ENCODE data around the gene PAWR. TPM values are rescaled to one million over a fixed set of nuclear protein-coding genes. Genes with fewer than 3 reads are reported as not detected.

The PAWR gene
- total and polyA plus RNA-seq, 7 donors: 0.77 to 3.5 (median 1.9) TPM

GRCh38 chr12:79596719-79597350, 93.9 kb downstream of the PAWR start:
- Histone ChIP-seq H3K27ac (no peak overlapping the region), H3K27me3 (ENCODE audit: insufficient read depth in 3 of 3, low read length in 2 of 3) (no peaks in the 10 kb centered on the region), H3K4me1 (no peaks in the 10 kb centered on the region), H3K36me3 (ENCODE audit: insufficient read depth in 1 of 2, low read depth in 1 of 2) (no peaks in the 10 kb centered on the region), H3K4me3 (no peak overlapping the region), H3K9me3 (no peaks in the 10 kb centered on the region)
- DNase-seq (no peak), ATAC-seq (no peak)
- TF ChIP-seq, protein P1, sequence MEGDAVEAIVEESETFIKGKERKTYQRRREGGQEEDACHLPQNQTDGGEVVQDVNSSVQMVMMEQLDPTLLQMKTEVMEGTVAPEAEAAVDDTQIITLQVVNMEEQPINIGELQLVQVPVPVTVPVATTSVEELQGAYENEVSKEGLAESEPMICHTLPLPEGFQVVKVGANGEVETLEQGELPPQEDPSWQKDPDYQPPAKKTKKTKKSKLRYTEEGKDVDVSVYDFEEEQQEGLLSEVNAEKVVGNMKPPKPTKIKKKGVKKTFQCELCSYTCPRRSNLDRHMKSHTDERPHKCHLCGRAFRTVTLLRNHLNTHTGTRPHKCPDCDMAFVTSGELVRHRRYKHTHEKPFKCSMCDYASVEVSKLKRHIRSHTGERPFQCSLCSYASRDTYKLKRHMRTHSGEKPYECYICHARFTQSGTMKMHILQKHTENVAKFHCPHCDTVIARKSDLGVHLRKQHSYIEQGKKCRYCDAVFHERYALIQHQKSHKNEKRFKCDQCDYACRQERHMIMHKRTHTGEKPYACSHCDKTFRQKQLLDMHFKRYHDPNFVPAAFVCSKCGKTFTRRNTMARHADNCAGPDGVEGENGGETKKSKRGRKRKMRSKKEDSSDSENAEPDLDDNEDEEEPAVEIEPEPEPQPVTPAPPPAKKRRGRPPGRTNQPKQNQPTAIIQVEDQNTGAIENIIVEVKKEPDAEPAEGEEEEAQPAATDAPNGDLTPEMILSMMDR (IDR thresholded peaks at IDR 0.05): no peak
- WGBS, 3 donors: 93 to 97% (median 96%) methylated on average over 10 of the region's 10 CpGs
- intact Hi-C loops (cut with DNase I): no loop called here

GRCh38 chr12:79595273-79595672, 95.5 kb downstream of the PAWR start:
- intact Hi-C loops (cut with DNase I): no loop called here
- Histone ChIP-seq H3K4me1 (no peaks in the 10 kb centered on the region), H3K4me3 (no peak overlapping the region), H3K36me3 (ENCODE audit: insufficient read depth in 1 of 2, low read depth in 1 of 2) (no peaks in the 10 kb centered on the region), H3K27me3 (ENCODE audit: insufficient read depth in 3 of 3, low read length in 2 of 3) (no peaks in the 10 kb centered on the region), H3K9me3 (no peaks in the 10 kb centered on the region), H3K27ac (no peak overlapping the region)
- ATAC-seq (no peak), DNase-seq (no peak)
- 81 to 84% (median 81%) methylated on average over 4 of the region's 4 CpGs for WGBS, 3 donors
- TF ChIP-seq, protein P1 (IDR thresholded peaks at IDR 0.05): no peak

- TF ChIP-seq, protein P1 (IDR thresholded peaks at IDR 0.05): no peak
- Histone ChIP-seq H3K9me3 (no peaks in the 10 kb centered on the region), H3K36me3 (ENCODE audit: insufficient read depth in 1 of 2, low read depth in 1 of 2) (no peaks in the 10 kb centered on the region), H3K4me3 (no peak overlapping the region), H3K27ac (no peak overlapping the region), H3K4me1 (no peaks in the 10 kb centered on the region), H3K27me3 (ENCODE audit: insufficient read depth in 3 of 3, low read length in 2 of 3) (no peaks in the 10 kb centered on the region)
- WGBS, 3 donors: 74 to 83% (median 79%) methylated on average over 3 of the region's 3 CpGs
- intact Hi-C loops (cut with DNase I): no loop called here
- DNase-seq (no peak), ATAC-seq (no peak)
These were observed 97.9 kb downstream of the PAWR start for GRCh38 chr12:79592865-79593264.

GRCh38 chr12:79591988-79592387, 98.8 kb downstream of the PAWR start:
- H3K36me3 ChIP-seq (ENCODE audit: insufficient read depth in 1 of 2, low read depth in 1 of 2): no peaks in the 10 kb centered on the region
- 68 to 76% (median 68%) methylated on average over 1 of the region's 1 CpG for WGBS, 3 donors
- no peaks in the 10 kb centered on the region for H3K27me3 ChIP-seq (ENCODE audit: insufficient read depth in 3 of 3, low read length in 2 of 3)
- TF ChIP-seq, protein P1 (IDR thresholded peaks at IDR 0.05): no peak
- intact Hi-C loops (cut with DNase I): no loop called here
- no peaks in the 10 kb centered on the region for H3K4me1 ChIP-seq
- no peak for DNase-seq
- no peak overlapping the region for H3K27ac ChIP-seq
- no peaks in the 10 kb centered on the region for H3K9me3 ChIP-seq
- no peak for ATAC-seq
- H3K4me3 ChIP-seq: no peak overlapping the region

DNA sequence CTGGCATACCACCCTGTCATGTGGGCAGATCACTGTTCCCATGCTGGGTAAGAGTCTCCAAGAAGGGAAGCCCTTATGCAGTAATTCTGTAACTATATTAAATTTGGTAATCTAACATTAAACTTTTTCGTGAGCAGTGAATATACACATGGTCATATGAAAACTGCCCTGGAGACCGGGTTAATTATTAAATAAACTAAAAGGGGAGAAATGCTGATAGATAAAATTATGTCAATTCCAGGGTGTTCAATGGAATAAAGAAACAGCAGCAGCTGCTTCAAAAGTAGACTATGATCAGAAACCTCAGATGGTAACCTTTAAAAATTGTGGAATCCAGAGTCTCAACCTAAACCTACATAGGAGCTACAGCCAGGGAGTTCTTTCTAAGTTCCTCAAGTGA, 100.0 kb downstream of the PAWR start:
- Histone ChIP-seq H3K4me1 (no peaks in the 10 kb centered on the region), H3K4me3 (no peak overlapping the region), H3K27ac (no peak overlapping the region), H3K36me3 (ENCODE audit: insufficient read depth in 1 of 2, low read depth in 1 of 2) (no peaks in the 10 kb centered on the region), H3K9me3 (no peaks in the 10 kb centered on the region), H3K27me3 (ENCODE audit: insufficient read depth in 3 of 3, low read length in 2 of 3) (no peaks in the 10 kb centered on the region)
- TF ChIP-seq, protein P1 (IDR thresholded peaks at IDR 0.05): no peak
- ATAC-seq (no peak), DNase-seq (no peak)
- intact Hi-C loops (cut with DNase I): no loop called here
- 97% methylated on average over 2 of the region's 2 CpGs for WGBS, 3 donors

All from psoas muscle (tissue), 8 donors.